Tibial nerve (tissue), 4 donors: ENCODE measurements around the gene NUAK2. TPM values are rescaled to one million over a fixed set of nuclear protein-coding genes. Genes with fewer than 3 reads are reported as not detected.
A peak's percentile ranks its signal among the peaks of the same experiment; 100 is the strongest.

ENCODE experiments used
- DNase-seq, 2 donors: peaks; one replicate each; pipeline ENCODE4 v3.0.0-alpha.2; 2019; ENCODE audit warnings: low spot score in 2 of 2
- H3K27ac ChIP-seq, 4 donors: fragments of 200-600 bp; sonication (generic) in 3 of 4; one replicate each; pipeline ENCODE4 v1.5.1; 2017 to 2019; ENCODE audit warnings: mild to moderate bottlenecking in 1 of 4
- H3K27me3 ChIP-seq, 2 donors: fragments of 200-600 bp; sonication (generic) in 1 of 2; one replicate each; pipeline versions ENCODE4 v1.5.1 to v1.6.0; 2017 to 2019
- H3K36me3 ChIP-seq, 3 donors: fragments of 200-600 bp; sonication (generic); one replicate each; pipeline ENCODE4 v1.5.1; 2018 to 2019
- H3K4me1 ChIP-seq, 4 donors: fragments of 200-600 bp; sonication (generic) in 3 of 4; one replicate each; pipeline ENCODE4 v1.5.1; 2017 to 2019
- H3K4me3 ChIP-seq, 4 donors: fragments of 200-600 bp; sonication (generic) in 3 of 4; one replicate each; pipeline ENCODE4 v1.5.1; 2017 to 2019; ENCODE audit warnings: mild to moderate bottlenecking in 1 of 4, moderate library complexity in 1 of 4
- H3K9me3 ChIP-seq, 4 donors: fragments of 200-600 bp; sonication (generic) in 3 of 4; one replicate each; pipeline ENCODE4 v1.5.1; 2017 to 2019
- CTCF ChIP-seq, 5 experiments: fragments of 200-600 bp in 3 of 5; fragments of 450-650 bp in 2 of 5; sonication (generic) in 3 of 5; IDR thresholded peaks; one replicate each; pipeline ENCODE4 v1.5.1; 2016 to 2019; ENCODE audit warnings: antibody characterized with exemption in 5 of 5, mild to moderate bottlenecking in 3 of 5, moderate library complexity in 2 of 5
- EP300 ChIP-seq, 2 donors: sonication (generic); formaldehyde crosslinking; IDR thresholded peaks; one replicate each; pipeline ENCODE4 v1.6.1; 2017; ENCODE audit warnings: antibody characterized with exemption in 2 of 2, mild to moderate bottlenecking in 1 of 2
- POLR2A ChIP-seq, 2 donors: fragments of 450-650 bp; IDR thresholded peaks; one replicate each; pipeline ENCODE4 v1.6.1; 2017; ENCODE audit warnings: antibody characterized with exemption in 2 of 2, mild to moderate bottlenecking in 2 of 2, moderate library complexity in 2 of 2
- WGBS, 2 donors: methylation state at CpG; one replicate each; pipeline ENCODE4 v1.1.5; 2018; 5-methylcytosine and 5-hydroxymethylcytosine counted together
- total RNA-seq, 4 donors: library from RNA; depleted of rRNA; stranded (reverse); fragments of >200 nt; gene quantifications; one replicate each; pipeline ENCODE4 v1.1.0, GENCODE V29; 2016

NUAK2 gene
- total RNA-seq, 4 donors from 2014 or later, result 0.60 to 5.3 (median 2.7) TPM

- Histone ChIP-seq H3K9me3 (no peaks in the 10 kb centered on the region), H3K4me3 (no peak overlapping the region), H3K36me3 (no peaks in the 10 kb centered on the region), H3K4me1 (peaks cover 0 to 33% (median 0%) of the 10 kb centered on the region in 4 donors), H3K27me3 (peaks cover 0 to 8% of the 10 kb centered on the region in 2 donors), H3K27ac (peak overlapping the region in 3 of 4 donors; percentile 4 to 86 (median 8))
- no peak for DNase-seq
- TF ChIP-seq POLR2A (IDR thresholded peaks at IDR 0.05) (no peak), EP300 (IDR thresholded peaks at IDR 0.05) (peak in 1 of 2 donors; percentile 34), CTCF (IDR thresholded peaks at IDR 0.05) (no peak)
- WGBS, 2 donors, result 43 to 50% methylated on average over 3 of the region's 3 CpGs
These were observed 33.5 kb upstream of the NUAK2 start for GRCh38 chr1:205355075-205355453.

GRCh38 chr1:205354259-205355074, 32.9 kb upstream of the NUAK2 start:
- H3K9me3 ChIP-seq, result no peaks in the 10 kb centered on the region
- WGBS, 2 donors, result 25 to 26% methylated on average over 5 of the region's 5 CpGs
- H3K27ac ChIP-seq, result peak overlapping the region in 3 of 4 donors; percentile 4 to 86 (median 8)
- no peaks in the 10 kb centered on the region for H3K36me3 ChIP-seq
- TF ChIP-seq EP300 (IDR thresholded peaks at IDR 0.05), result no peak
- peak; percentile 72 to 84 (median 81) for TF ChIP-seq CTCF (IDR thresholded peaks at IDR 0.05)
- peaks cover 0 to 33% (median 0%) of the 10 kb centered on the region in 4 donors for H3K4me1 ChIP-seq
- DNase-seq, result peak; percentile 42 to 78
- peaks cover 0 to 8% of the 10 kb centered on the region in 2 donors for H3K27me3 ChIP-seq
- no peak overlapping the region for H3K4me3 ChIP-seq

GRCh38 chr1:205353612-205354011, 32.1 kb upstream of the NUAK2 start:
- no peak overlapping the region for H3K4me3 ChIP-seq
- DNase-seq, result no peak
- no peaks in the 10 kb centered on the region for H3K36me3 ChIP-seq
- WGBS, 2 donors, result 86 to 91% methylated on average over 6 of the region's 6 CpGs
- H3K27ac ChIP-seq, result no peak overlapping the region
- TF ChIP-seq EP300 (IDR thresholded peaks at IDR 0.05) (no peak), POLR2A (IDR thresholded peaks at IDR 0.05) (no peak), CTCF (IDR thresholded peaks at IDR 0.05) (no peak)
- H3K4me1 ChIP-seq, result peaks cover 0 to 33% (median 0%) of the 10 kb centered on the region in 4 donors
- peaks cover 0 to 8% of the 10 kb centered on the region in 2 donors for H3K27me3 ChIP-seq
- no peaks in the 10 kb centered on the region for H3K9me3 ChIP-seq

GRCh38 chr1:205353191-205353590, 31.6 kb upstream of the NUAK2 start:
- no peak for DNase-seq

More at GRCh38 chr1:205353191-205353590, 31.6 kb upstream of the NUAK2 start:
- TF ChIP-seq POLR2A (IDR thresholded peaks at IDR 0.05) (no peak), EP300 (IDR thresholded peaks at IDR 0.05) (no peak), CTCF (IDR thresholded peaks at IDR 0.05) (no peak)
- H3K36me3 ChIP-seq, result no peaks in the 10 kb centered on the region
- no peak overlapping the region for H3K27ac ChIP-seq
- no peak overlapping the region for H3K4me3 ChIP-seq
- peaks cover 0 to 33% (median 0%) of the 10 kb centered on the region in 4 donors for H3K4me1 ChIP-seq
- 80 to 81% methylated on average over 4 of the region's 4 CpGs for WGBS, 2 donors
- peaks cover 0 to 11% of the 10 kb centered on the region in 2 donors for H3K27me3 ChIP-seq
- no peaks in the 10 kb centered on the region for H3K9me3 ChIP-seq
